Neutrophil (primary cell): ENCODE results near the gene DCTD.

Experiments
- H3K27ac ChIP-seq: fragments of 200-600 bp; sonication (generic); 2 replicates; pipeline ENCODE4 v1.5.1; 2016; ENCODE audit warnings: mild to moderate bottlenecking, moderate library complexity
- H3K27me3 ChIP-seq: fragments of 200-600 bp; sonication (generic); 2 replicates; pipeline ENCODE4 v1.6.0; 2016; ENCODE audit warnings: mild to moderate bottlenecking
- H3K36me3 ChIP-seq: fragments of 200-600 bp; sonication (generic); 2 replicates; pipeline ENCODE4 v1.5.1; 2017
- H3K4me1 ChIP-seq, 2 experiments: fragments of 200-600 bp in 1 of 2; sonication (generic) in 1 of 2; 1 replicate in 1 of 2; 2 replicates in 1 of 2; pipeline versions ENCODE4 v1.5.1 to v1.6.1; 2013 to 2016; ENCODE audit warnings: low read depth in 1 of 2, low read length in 1 of 2, mild to moderate bottlenecking in 1 of 2, moderate library complexity in 1 of 2; ENCODE audit not compliant: control insufficient read depth in 1 of 2, insufficient read depth in 1 of 2
- H3K4me3 ChIP-seq, 2 experiments: fragments of 200-600 bp in 1 of 2; sonication (generic) in 1 of 2; 1 replicate in 1 of 2; 2 replicates in 1 of 2; pipeline ENCODE4 v1.5.1; 2013 to 2016; ENCODE audit warnings: low read depth in 1 of 2, low read length in 1 of 2, mild to moderate bottlenecking in 1 of 2, moderate library complexity in 1 of 2
- H3K9me3 ChIP-seq: fragments of 200-600 bp; sonication (generic); 2 replicates; pipeline ENCODE4 v1.5.1; 2016
- TF ChIP-seq, protein P1 (sequence below): fragments of 200-600 bp; sonication (generic); IDR thresholded peaks from 2 replicates; pipeline ENCODE4 v1.5.1; 2016; ENCODE audit warnings: antibody characterized with exemption

DCTD gene

DNA sequence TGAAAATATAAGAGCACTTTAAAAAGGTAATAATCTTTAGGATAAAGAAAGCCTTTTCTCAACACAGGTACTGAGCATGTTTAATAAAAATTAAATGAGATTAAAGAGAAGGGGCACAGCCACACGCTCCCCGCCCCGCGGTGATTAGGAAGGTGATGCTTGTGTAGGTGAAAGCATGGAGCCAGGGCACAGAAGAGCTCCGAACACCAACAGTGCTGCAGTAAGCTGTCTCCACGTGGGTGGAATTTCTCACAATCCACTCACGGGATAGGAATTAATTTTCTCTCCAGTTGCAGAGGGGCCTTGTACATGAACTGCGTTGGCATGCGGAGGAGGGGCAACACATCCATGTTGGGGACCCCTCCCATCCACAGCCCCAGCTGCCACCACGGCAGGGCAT, 27.0 kb downstream of the DCTD start:
- TF ChIP-seq, protein P1, sequence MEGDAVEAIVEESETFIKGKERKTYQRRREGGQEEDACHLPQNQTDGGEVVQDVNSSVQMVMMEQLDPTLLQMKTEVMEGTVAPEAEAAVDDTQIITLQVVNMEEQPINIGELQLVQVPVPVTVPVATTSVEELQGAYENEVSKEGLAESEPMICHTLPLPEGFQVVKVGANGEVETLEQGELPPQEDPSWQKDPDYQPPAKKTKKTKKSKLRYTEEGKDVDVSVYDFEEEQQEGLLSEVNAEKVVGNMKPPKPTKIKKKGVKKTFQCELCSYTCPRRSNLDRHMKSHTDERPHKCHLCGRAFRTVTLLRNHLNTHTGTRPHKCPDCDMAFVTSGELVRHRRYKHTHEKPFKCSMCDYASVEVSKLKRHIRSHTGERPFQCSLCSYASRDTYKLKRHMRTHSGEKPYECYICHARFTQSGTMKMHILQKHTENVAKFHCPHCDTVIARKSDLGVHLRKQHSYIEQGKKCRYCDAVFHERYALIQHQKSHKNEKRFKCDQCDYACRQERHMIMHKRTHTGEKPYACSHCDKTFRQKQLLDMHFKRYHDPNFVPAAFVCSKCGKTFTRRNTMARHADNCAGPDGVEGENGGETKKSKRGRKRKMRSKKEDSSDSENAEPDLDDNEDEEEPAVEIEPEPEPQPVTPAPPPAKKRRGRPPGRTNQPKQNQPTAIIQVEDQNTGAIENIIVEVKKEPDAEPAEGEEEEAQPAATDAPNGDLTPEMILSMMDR = no peak
- H3K36me3 ChIP-seq = peaks cover 13% of the 10 kb centered on the region
- H3K4me1 ChIP-seq = no peaks in the 10 kb centered on the region
- H3K9me3 ChIP-seq = no peaks in the 10 kb centered on the region
- no peaks in the 10 kb centered on the region for H3K27me3 ChIP-seq
- H3K4me3 ChIP-seq = no peak overlapping the region
- no peak overlapping the region for H3K27ac ChIP-seq

DNA sequence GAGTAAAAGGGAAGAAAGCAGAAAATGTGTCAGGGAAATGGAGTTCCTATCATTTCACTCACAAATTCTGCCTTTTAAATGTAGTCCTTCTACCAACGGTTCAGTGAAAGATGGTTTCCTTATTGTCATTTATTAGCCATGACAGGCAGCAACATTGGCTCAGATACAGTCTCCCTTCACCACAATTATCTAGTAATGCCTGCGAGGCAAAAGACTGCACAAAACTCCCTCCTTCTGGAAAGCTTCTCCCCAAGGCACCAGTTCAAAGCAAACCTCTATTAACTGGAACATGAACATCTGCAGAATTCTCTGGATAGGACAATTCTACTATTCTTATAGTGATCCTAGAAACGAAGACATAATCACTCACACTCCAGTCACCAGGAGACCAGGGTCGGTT, 28.3 kb downstream of the DCTD start:
- H3K9me3 ChIP-seq = no peaks in the 10 kb centered on the region
- TF ChIP-seq, protein P1 = no peak
- peaks cover 13% of the 10 kb centered on the region for H3K36me3 ChIP-seq

DNA sequence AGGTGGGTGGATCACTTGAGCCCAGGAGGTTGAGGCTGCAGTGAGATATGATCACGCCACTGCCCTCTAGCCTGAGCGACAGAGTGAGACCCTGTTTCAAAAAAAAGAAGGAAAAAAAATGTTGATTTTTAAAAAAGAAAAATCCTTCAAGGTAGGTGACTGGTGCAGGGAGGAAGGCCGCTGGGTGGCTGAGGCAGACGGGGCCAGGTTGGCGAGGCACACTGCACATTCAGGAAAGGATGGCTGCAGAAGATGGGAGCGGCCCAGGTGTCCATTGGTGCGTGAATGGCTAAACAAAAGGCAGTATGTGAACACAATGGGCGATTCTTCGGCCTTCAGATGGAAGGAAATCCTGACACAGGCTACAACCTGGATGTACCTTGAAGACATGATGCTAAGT, 30.4 kb downstream of the DCTD start:
- Histone ChIP-seq H3K27me3 (no peaks in the 10 kb centered on the region), H3K4me3 (no peak overlapping the region), H3K36me3 (peaks cover 9% of the 10 kb centered on the region), H3K27ac (no peak overlapping the region), H3K9me3 (no peaks in the 10 kb centered on the region), H3K4me1 (no peaks in the 10 kb centered on the region)
- TF ChIP-seq, protein P1 = no peak

More for the DNA sequence above, 28.3 kb downstream of the DCTD start:
- Histone ChIP-seq H3K27ac (no peak overlapping the region), H3K27me3 (no peaks in the 10 kb centered on the region), H3K4me3 (no peak overlapping the region), H3K4me1 (no peaks in the 10 kb centered on the region)

DNA sequence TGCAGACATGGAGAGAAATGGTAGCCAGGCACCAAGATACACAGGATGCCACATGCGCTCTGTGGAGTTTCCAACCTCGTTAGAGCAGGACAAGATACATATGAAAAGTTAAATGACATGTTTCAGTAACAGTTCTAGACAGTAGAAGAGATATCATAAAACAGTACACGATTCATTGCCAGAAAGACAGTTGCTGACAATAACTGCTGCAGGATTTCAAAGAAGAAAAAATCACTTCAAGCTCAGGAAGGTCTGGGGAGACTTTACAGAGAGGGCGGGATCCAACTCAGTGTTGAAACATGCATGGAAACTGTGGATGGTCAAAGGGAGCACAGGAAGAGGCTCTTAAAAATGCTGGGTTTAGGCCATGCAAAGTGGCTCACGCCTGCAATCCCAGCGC, 31.0 kb downstream of the DCTD start:
- peaks cover 9% of the 10 kb centered on the region for H3K36me3 ChIP-seq
- TF ChIP-seq, protein P1 = no peak
- no peak overlapping the region for H3K27ac ChIP-seq

DNA sequence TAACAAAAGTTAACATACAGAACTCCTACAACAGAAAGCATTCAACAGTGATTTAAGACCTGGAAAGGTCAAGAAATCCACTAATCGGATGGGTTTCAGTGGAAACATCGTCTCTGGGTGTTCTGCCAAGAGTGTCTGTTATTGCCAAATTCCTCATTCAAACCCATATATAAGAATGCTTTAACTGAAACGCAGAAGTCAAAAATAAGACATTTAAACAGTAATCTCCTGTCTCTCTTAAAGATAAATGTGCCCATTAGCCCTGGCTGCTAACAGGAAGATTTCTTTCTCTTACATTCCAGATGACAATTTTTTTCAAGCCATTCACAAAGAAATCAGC, 31.5 kb downstream of the DCTD start:
- Histone ChIP-seq H3K9me3 (no peaks in the 10 kb centered on the region), H3K27me3 (no peaks in the 10 kb centered on the region), H3K36me3 (peaks cover 5% of the 10 kb centered on the region), H3K27ac (no peak overlapping the region), H3K4me1 (no peaks in the 10 kb centered on the region), H3K4me3 (no peak overlapping the region)
- TF ChIP-seq, protein P1 = no peak

More for the DNA sequence above, 31.0 kb downstream of the DCTD start:
- no peak overlapping the region for H3K4me3 ChIP-seq
- no peaks in the 10 kb centered on the region for H3K27me3 ChIP-seq
- no peaks in the 10 kb centered on the region for H3K4me1 ChIP-seq
- H3K9me3 ChIP-seq = no peaks in the 10 kb centered on the region
